ENCODE measurements around the gene ZNF594.
A peak's percentile ranks its signal among the peaks of the same experiment; 100 is the strongest.
"Not testable (repeated sequence)": the region's sequence is repeated elsewhere in the genome, so short reads cannot be mapped to it uniquely, and the experiment has no call there.

ZNF594 gene

GRCh38 chr17:5191541-5192417 lies at the start of gene ZNF594:
TSS of gene ZNF594 (minus strand) at chr17:5191868. CDS start at chr17:5184256, 7,612 bp downstream.
- H3K27me3 Mint-ChIP-seq (ENCODE audit: low read depth, poor library complexity): peaks cover 14% of the 10 kb centered on the region
- peaks cover 59% of the 10 kb centered on the region for H3K36me3 Mint-ChIP-seq (ENCODE audit: low read depth)
- peaks cover 62% of the 10 kb centered on the region for H3K9me3 Mint-ChIP-seq
- H3K4me3 Mint-ChIP-seq: peak within 1 kb of the TSS; percentile 93
- TF ChIP-seq, protein P1, sequence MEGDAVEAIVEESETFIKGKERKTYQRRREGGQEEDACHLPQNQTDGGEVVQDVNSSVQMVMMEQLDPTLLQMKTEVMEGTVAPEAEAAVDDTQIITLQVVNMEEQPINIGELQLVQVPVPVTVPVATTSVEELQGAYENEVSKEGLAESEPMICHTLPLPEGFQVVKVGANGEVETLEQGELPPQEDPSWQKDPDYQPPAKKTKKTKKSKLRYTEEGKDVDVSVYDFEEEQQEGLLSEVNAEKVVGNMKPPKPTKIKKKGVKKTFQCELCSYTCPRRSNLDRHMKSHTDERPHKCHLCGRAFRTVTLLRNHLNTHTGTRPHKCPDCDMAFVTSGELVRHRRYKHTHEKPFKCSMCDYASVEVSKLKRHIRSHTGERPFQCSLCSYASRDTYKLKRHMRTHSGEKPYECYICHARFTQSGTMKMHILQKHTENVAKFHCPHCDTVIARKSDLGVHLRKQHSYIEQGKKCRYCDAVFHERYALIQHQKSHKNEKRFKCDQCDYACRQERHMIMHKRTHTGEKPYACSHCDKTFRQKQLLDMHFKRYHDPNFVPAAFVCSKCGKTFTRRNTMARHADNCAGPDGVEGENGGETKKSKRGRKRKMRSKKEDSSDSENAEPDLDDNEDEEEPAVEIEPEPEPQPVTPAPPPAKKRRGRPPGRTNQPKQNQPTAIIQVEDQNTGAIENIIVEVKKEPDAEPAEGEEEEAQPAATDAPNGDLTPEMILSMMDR (IDR thresholded peaks at IDR 0.05): peak; percentile 60
- H3K4me1 Mint-ChIP-seq: peaks cover 19% of the 10 kb centered on the region
- no peak within 1 kb of the TSS for H3K27ac Mint-ChIP-seq
- DNase-seq: peak; percentile 96

DNA sequence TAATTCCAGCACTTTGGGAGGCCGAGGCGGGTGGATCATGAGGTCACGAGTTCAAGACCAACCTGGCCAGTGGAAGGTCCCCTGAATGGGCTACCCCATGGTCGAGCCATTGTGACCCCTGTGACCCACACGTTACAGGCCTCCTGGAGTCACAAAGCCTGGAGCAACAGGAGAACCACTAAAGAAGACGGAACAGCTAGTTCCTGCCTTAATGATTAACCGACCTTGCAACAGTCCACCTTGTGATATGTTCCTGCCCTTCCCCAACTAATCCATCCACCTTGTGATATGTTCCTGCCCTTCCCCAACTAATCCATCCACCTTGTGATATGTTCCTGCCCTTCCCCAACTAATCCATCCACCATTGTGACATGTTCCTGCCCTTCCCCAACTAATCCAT lies 48.1 kb upstream of the ZNF594 start:
- H3K4me3 Mint-ChIP-seq; H3K27ac Mint-ChIP-seq; H3K36me3 Mint-ChIP-seq (ENCODE audit: low read depth); H3K4me1 Mint-ChIP-seq; H3K27me3 Mint-ChIP-seq (ENCODE audit: low read depth, poor library complexity); H3K9me3 Mint-ChIP-seq; DNase-seq: not testable (repeated sequence)

DNA sequence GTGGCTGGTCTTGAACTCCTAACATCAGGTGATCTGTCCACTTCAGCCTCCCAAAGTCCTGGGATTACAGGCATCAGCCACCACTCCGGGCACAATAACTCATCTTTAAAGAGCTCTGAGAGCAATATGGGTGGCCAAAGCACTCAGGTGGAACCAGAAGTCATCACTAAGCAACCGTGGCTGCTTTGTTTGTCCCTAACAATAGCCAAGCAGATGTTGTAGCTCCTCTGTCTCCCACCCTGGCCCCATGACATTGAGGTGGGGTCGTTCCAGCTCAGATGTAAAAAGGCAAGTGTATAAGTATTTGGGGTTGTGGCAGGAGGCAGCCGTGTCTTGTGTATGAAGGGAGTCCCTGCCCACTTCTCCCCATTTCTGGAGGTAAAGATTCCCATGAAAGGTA lies 46.7 kb upstream of the ZNF594 start:
- H3K4me3 Mint-ChIP-seq: no peak overlapping the region
- no peak for DNase-seq
- TF ChIP-seq, protein P1 (IDR thresholded peaks at IDR 0.05): no peak
- H3K9me3 Mint-ChIP-seq: no peaks in the 10 kb centered on the region
- H3K27me3 Mint-ChIP-seq (ENCODE audit: low read depth, poor library complexity): peaks cover 7% of the 10 kb centered on the region
- no peak overlapping the region for H3K27ac Mint-ChIP-seq
- no peaks in the 10 kb centered on the region for H3K4me1 Mint-ChIP-seq
- peaks cover 14% of the 10 kb centered on the region for H3K36me3 Mint-ChIP-seq (ENCODE audit: low read depth)

DNA sequence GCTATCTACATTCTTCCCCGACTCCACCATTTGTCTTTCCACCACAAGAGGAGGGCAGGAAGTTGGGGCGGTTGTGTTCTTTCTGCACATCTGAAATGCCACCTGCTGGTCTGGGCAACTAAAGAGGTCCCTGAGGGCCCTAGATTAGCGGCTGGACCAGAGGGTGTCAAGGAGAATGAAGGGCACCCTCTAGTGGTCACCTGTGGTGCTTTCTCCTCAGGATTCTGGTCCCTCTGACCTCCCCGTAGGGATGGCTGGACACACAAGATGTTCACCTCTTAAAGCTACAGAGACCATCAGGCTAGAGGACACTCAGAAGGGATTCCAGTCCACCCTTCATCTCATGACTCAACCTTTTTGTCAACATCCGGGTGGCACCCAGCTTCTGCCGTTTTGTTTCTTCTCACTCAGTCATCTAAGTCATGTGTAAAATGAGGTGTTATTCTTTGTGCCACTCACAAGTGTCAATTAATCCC lies 45.9 kb upstream of the ZNF594 start:
- DNase-seq: peak; percentile 45
- TF ChIP-seq, protein P1 (IDR thresholded peaks at IDR 0.05): peak; percentile 57
- H3K27me3 Mint-ChIP-seq (ENCODE audit: low read depth, poor library complexity): peaks cover 7% of the 10 kb centered on the region
- H3K4me3 Mint-ChIP-seq: no peak overlapping the region
- no peak overlapping the region for H3K27ac Mint-ChIP-seq
- peaks cover 2% of the 10 kb centered on the region for H3K4me1 Mint-ChIP-seq
- H3K36me3 Mint-ChIP-seq (ENCODE audit: low read depth): peaks cover 21% of the 10 kb centered on the region
- no peaks in the 10 kb centered on the region for H3K9me3 Mint-ChIP-seq

DNA sequence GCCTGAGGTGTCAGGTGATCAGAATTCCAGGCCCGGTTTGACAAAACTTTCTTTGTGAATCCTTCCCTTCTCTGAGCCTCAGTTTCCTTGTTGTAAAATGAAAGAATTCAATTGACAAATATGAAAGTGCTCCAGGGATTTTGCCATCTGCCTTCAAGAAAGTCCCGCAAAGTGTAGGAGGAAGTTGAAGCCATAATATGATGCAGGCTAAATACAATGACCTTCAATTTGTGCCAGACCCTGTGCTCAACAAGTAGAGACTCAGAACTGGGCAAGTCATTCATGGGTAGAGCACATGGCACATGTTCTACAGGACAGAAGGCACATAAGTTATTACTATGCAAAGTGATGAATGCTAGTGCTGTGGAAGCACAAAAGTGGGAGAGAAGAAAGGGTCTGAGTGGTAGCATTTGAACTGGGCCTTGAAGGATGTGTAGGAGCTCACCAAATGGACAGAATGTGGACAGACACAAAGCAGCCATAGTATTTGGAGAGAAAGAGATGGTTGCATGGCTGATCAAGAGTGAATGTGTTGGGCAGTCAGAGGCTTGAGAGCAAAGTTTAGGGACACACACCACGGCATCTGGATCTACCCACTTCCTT lies 45.4 kb upstream of the ZNF594 start:
- H3K4me1 Mint-ChIP-seq: peaks cover 7% of the 10 kb centered on the region
- no peaks in the 10 kb centered on the region for H3K9me3 Mint-ChIP-seq
- no peak for DNase-seq
- peaks cover 7% of the 10 kb centered on the region for H3K27me3 Mint-ChIP-seq (ENCODE audit: low read depth, poor library complexity)
- H3K4me3 Mint-ChIP-seq: no peak overlapping the region
- H3K27ac Mint-ChIP-seq: no peak overlapping the region
- TF ChIP-seq, protein P1 (IDR thresholded peaks at IDR 0.05): no peak
- H3K36me3 Mint-ChIP-seq (ENCODE audit: low read depth): peaks cover 26% of the 10 kb centered on the region
